ENCODE results near the gene OPHN1. TPM values are rescaled to one million over a fixed set of nuclear protein-coding genes. Genes with fewer than 3 reads are reported as not detected.

OPHN1 gene
- total and polyA plus RNA-seq, 2 donors (not counting 3 experiments of a cell fraction or from before 2014, with no cell fraction given): 3.9 to 6.7 TPM

DNA sequence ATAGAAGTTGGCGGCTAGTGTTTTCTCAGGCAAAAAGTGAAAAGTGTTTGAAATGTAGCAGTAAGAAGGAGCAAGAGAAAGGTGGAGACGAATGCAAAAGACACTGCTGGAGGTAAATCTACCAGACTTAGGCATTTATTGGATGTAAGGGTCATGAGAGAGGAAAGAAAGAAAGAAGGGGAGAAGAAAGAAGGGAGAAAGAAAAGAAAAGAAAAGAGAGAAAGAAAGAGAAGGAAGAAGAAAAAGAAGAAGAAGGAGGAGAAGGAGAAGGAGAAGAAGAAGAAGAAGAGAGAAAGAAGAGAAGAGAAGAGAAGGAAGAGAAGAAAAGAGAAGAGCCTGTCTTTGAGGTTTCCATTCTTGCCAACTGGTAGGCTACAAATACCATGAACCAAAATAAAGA lies 31.2 kb downstream of the OPHN1 start:
- DNase-seq (ENCODE audit: low read depth, low spot score) (no peak), FAIRE-seq (no peak)
- no peak for TF ChIP-seq MYC (IDR thresholded peaks at IDR 0.05; ENCODE audit: low read depth, low read length)
- TF ChIP-seq EZH2 (IDR thresholded peaks at IDR 0.05; ENCODE audit: borderline replicate concordance, low read depth, low read length, severe bottlenecking): no peak
- TF ChIP-seq, protein P1, sequence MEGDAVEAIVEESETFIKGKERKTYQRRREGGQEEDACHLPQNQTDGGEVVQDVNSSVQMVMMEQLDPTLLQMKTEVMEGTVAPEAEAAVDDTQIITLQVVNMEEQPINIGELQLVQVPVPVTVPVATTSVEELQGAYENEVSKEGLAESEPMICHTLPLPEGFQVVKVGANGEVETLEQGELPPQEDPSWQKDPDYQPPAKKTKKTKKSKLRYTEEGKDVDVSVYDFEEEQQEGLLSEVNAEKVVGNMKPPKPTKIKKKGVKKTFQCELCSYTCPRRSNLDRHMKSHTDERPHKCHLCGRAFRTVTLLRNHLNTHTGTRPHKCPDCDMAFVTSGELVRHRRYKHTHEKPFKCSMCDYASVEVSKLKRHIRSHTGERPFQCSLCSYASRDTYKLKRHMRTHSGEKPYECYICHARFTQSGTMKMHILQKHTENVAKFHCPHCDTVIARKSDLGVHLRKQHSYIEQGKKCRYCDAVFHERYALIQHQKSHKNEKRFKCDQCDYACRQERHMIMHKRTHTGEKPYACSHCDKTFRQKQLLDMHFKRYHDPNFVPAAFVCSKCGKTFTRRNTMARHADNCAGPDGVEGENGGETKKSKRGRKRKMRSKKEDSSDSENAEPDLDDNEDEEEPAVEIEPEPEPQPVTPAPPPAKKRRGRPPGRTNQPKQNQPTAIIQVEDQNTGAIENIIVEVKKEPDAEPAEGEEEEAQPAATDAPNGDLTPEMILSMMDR (IDR thresholded peaks at IDR 0.05; ENCODE audit: extremely low read depth in 1 of 2, insufficient read depth in 1 of 2, low read depth in 1 of 2, low read length in 2 of 2): no peak
- TF ChIP-seq POLR2AphosphoS5 (IDR thresholded peaks at IDR 0.05; ENCODE audit: insufficient read depth, low read depth, low read length): no peak
- no peak for TF ChIP-seq FOS (IDR thresholded peaks at IDR 0.05; ENCODE audit: borderline replicate concordance, insufficient read depth, low read length)
- TF ChIP-seq, protein P2, sequence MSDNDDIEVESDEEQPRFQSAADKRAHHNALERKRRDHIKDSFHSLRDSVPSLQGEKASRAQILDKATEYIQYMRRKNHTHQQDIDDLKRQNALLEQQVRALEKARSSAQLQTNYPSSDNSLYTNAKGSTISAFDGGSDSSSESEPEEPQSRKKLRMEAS (IDR thresholded peaks at IDR 0.05; ENCODE audit: insufficient read depth, insufficient read length): no peak
- H3K27ac ChIP-seq (ENCODE audit: insufficient read depth, low read depth, low read length): no peak overlapping the region
- CTCF ChIA-PET: no interaction called here
- POLR2A ChIA-PET: no interaction called here
- H3K4me2 ChIP-seq (ENCODE audit: insufficient read depth, low read length): no peak overlapping the region
- no peaks in the 10 kb centered on the region for H3K79me2 ChIP-seq (ENCODE audit: control insufficient read depth, insufficient read depth, low read length)
- H4K20me1 ChIP-seq (replicated peaks; ENCODE audit: control insufficient read depth, extremely low read depth, insufficient read depth, low read length): no peaks in the 10 kb centered on the region
- no peak overlapping the region for H2AFZ ChIP-seq (ENCODE audit: low read depth, low read length)
- BruUV-seq (replicated peaks): no TSS peak
- no peaks in the 10 kb centered on the region for H3K9me1 ChIP-seq (replicated peaks; ENCODE audit: control insufficient read depth, extremely low read depth, insufficient read depth, low read length)
- dilution Hi-C loops (cut with MboI; ENCODE audit: extremely low pct_ligation_motif_present, low sequenced_read_pairs) (no loop called here), intact Hi-C loops (cut with micrococcal nuclease) (no loop called here)
- no peaks in the 10 kb centered on the region for H3K4me1 ChIP-seq (ENCODE audit: control insufficient read depth, extremely low read depth, insufficient read depth, low read length)
- no peak overlapping the region for H3K4me3 ChIP-seq (replicated peaks in 1 of 3; ENCODE audit: insufficient read depth in 1 of 3, low read depth in 1 of 3, low read length in 3 of 3)
- H3K9ac ChIP-seq (replicated peaks; ENCODE audit: extremely low read depth, insufficient read depth, low read length): no peak overlapping the region
- no peaks in the 10 kb centered on the region for H3K9me3 ChIP-seq (replicated peaks; ENCODE audit: control insufficient read depth, insufficient read depth, low read length)
- H3K36me3 ChIP-seq (ENCODE audit: control insufficient read depth in 2 of 2, extremely low read depth in 1 of 2, insufficient read depth in 2 of 2, low read length in 2 of 2): no peaks in the 10 kb centered on the region
- no peaks in the 10 kb centered on the region for H3K27me3 ChIP-seq (ENCODE audit: control insufficient read depth in 2 of 2, insufficient read depth in 2 of 2, low read length in 2 of 2)

DNA sequence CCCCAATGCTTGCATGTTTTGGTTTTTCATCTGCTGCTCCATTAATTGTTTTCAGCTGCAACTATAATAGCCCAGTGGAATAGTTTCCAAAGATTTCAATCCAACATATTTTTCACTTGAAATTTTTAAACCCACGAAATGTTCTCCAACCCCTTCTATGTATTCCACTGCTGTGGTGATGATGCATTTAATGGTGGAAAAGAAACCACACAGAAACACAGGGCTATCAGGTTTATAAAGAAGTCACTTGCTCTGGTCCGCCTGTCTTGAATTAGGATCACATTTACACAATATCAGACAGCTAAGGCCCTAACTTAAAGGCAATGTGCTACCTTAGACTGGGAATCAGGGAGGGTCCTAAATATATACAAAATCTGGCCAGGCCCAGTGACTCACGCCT lies 35.0 kb downstream of the OPHN1 start:
- no peak for TF ChIP-seq POLR2A (IDR thresholded peaks at IDR 0.05; ENCODE audit: low read depth, low read length)
- no peak for TF ChIP-seq MYC (IDR thresholded peaks at IDR 0.05; ENCODE audit: low read depth, low read length)
- no peak for TF ChIP-seq POLR2AphosphoS5 (IDR thresholded peaks at IDR 0.05; ENCODE audit: insufficient read depth, low read depth, low read length)
- no peak for TF ChIP-seq EZH2 (IDR thresholded peaks at IDR 0.05; ENCODE audit: borderline replicate concordance, low read depth, low read length, severe bottlenecking)
- TF ChIP-seq, protein P1 (IDR thresholded peaks at IDR 0.05; ENCODE audit: extremely low read depth in 1 of 2, insufficient read depth in 1 of 2, low read depth in 1 of 2, low read length in 2 of 2): no peak
- TF ChIP-seq FOS (IDR thresholded peaks at IDR 0.05; ENCODE audit: borderline replicate concordance, insufficient read depth, low read length): no peak
- no peak for TF ChIP-seq GATA2 (IDR thresholded peaks at IDR 0.05; ENCODE audit: insufficient read depth, insufficient read length, low read depth, low read length)
- TF ChIP-seq, protein P2 (IDR thresholded peaks at IDR 0.05; ENCODE audit: insufficient read depth, insufficient read length): no peak
- no peak for TF ChIP-seq JUN (IDR thresholded peaks at IDR 0.05; ENCODE audit: borderline replicate concordance, insufficient read depth, insufficient read length, low read depth)

More for the DNA sequence above, 35.0 kb downstream of the OPHN1 start:
- Histone ChIP-seq H3K9me1 (replicated peaks; ENCODE audit: control insufficient read depth, extremely low read depth, insufficient read depth, low read length) (no peaks in the 10 kb centered on the region), H3K9ac (replicated peaks; ENCODE audit: extremely low read depth, insufficient read depth, low read length) (no peak overlapping the region), H3K9me3 (replicated peaks; ENCODE audit: control insufficient read depth, insufficient read depth, low read length) (no peaks in the 10 kb centered on the region), H2AFZ (ENCODE audit: low read depth, low read length) (no peak overlapping the region), H3K4me3 (replicated peaks in 1 of 3; ENCODE audit: insufficient read depth in 1 of 3, low read depth in 1 of 3, low read length in 3 of 3) (no peak overlapping the region), H4K20me1 (replicated peaks; ENCODE audit: control insufficient read depth, extremely low read depth, insufficient read depth, low read length) (no peaks in the 10 kb centered on the region), H3K4me2 (ENCODE audit: insufficient read depth, low read length) (no peak overlapping the region), H3K79me2 (ENCODE audit: control insufficient read depth, insufficient read depth, low read length) (no peaks in the 10 kb centered on the region), H3K27ac (ENCODE audit: insufficient read depth, low read depth, low read length) (no peak overlapping the region), H3K27me3 (ENCODE audit: control insufficient read depth in 2 of 2, insufficient read depth in 2 of 2, low read length in 2 of 2) (no peaks in the 10 kb centered on the region), H3K36me3 (ENCODE audit: control insufficient read depth in 2 of 2, extremely low read depth in 1 of 2, insufficient read depth in 2 of 2, low read length in 2 of 2) (no peaks in the 10 kb centered on the region), H3K4me1 (ENCODE audit: control insufficient read depth, extremely low read depth, insufficient read depth, low read length) (no peaks in the 10 kb centered on the region)
- dilution Hi-C loops (cut with MboI; ENCODE audit: extremely low pct_ligation_motif_present, low sequenced_read_pairs): no loop called here
- DNase-seq (ENCODE audit: low read depth, low spot score) (no peak), FAIRE-seq (no peak)
- intact Hi-C loops (cut with micrococcal nuclease): no loop called here
- POLR2A ChIA-PET: no interaction called here
- no TSS peak for BruUV-seq (replicated peaks)
- CTCF ChIA-PET: no interaction called here

Data from endothelial cell of umbilical vein (primary cell).